Suprapubic skin (tissue), 4 donors: ENCODE measurements around the gene SCFD2. TPM values are rescaled to one million over a fixed set of nuclear protein-coding genes. Genes with fewer than 3 reads are reported as not detected.

Source experiments
- DNase-seq, 2 donors: peaks; one replicate each; pipeline ENCODE4 v3.0.0-alpha.2; 2019; ENCODE audit warnings: low spot score in 2 of 2
- H3K27ac ChIP-seq: fragments of 200-600 bp; sonication (generic); one replicate; pipeline ENCODE4 v1.5.1; 2019
- H3K27me3 ChIP-seq: fragments of 200-600 bp; sonication (generic); one replicate; pipeline ENCODE4 v1.5.1; 2019
- H3K36me3 ChIP-seq: fragments of 200-600 bp; sonication (generic); one replicate; pipeline ENCODE4 v1.5.1; 2019
- H3K4me1 ChIP-seq: fragments of 200-600 bp; sonication (generic); one replicate; pipeline ENCODE4 v1.5.1; 2019
- H3K4me3 ChIP-seq: fragments of 200-600 bp; sonication (generic); one replicate; pipeline ENCODE4 v1.5.1; 2019; ENCODE audit warnings: mild to moderate bottlenecking
- H3K9me3 ChIP-seq: fragments of 200-600 bp; sonication (generic); one replicate; pipeline ENCODE4 v1.5.1; 2019
- EP300 ChIP-seq: sonication (generic); formaldehyde crosslinking; IDR thresholded peaks from one replicate; pipeline ENCODE4 v1.6.1; 2017; ENCODE audit warnings: antibody characterized with exemption
- POLR2A ChIP-seq, 2 donors: fragments of 450-650 bp; IDR thresholded peaks; one replicate each; pipeline ENCODE4 v1.6.1; 2017; ENCODE audit warnings: antibody characterized with exemption in 2 of 2, mild to moderate bottlenecking in 2 of 2, moderate library complexity in 2 of 2
- POLR2AphosphoS5 ChIP-seq, 3 donors: sonication (generic); formaldehyde crosslinking; IDR thresholded peaks; one replicate each; pipeline ENCODE4 v1.6.1; 2017; ENCODE audit warnings: antibody characterized with exemption in 3 of 3
- WGBS: methylation state at CpG from one replicate; pipeline ENCODE4 v1.1.5; 2018; 5-methylcytosine and 5-hydroxymethylcytosine counted together
- total RNA-seq, 4 donors: library from RNA; depleted of rRNA; stranded (reverse); fragments of >200 nt; gene quantifications; one replicate each; pipeline ENCODE4 v1.1.0, GENCODE V29; 2016
- TF ChIP-seq, protein P1 (sequence below), 2 donors: fragments of 200-600 bp in 1 of 2; fragments of 450-650 bp in 1 of 2; sonication (generic) in 1 of 2; IDR thresholded peaks; one replicate each; pipeline ENCODE4 v1.5.1; 2016 to 2019; ENCODE audit warnings: antibody characterized with exemption in 2 of 2, mild to moderate bottlenecking in 1 of 2, moderate library complexity in 1 of 2

Gene SCFD2
- total RNA-seq, 4 donors from 2014 or later = 25.5 to 39.5 (median 31.9) TPM

DNA sequence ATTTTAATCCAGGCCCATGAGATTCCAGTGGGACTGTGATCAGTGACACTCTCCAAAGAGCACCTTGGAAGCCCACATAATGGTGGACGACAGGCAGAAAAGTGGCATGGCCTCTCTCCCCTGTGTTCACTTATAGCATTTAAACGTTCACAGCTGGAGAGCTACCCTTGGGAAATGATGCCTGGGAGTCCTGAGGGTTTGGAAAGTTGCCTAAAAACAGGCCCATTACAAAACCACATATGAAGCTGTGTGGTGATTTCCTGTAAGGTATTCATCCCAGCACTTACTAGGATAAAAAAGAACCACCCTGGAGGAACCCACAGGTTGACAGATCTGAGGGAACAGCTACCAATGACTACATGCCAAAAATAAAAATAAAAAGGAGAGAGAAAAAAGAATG lies 310.6 kb downstream of the SCFD2 start:
- Histone ChIP-seq H3K9me3 (no peaks in the 10 kb centered on the region), H3K4me1 (no peaks in the 10 kb centered on the region), H3K27ac (no peak overlapping the region), H3K36me3 (no peaks in the 10 kb centered on the region), H3K27me3 (no peaks in the 10 kb centered on the region), H3K4me3 (no peak overlapping the region)
- TF ChIP-seq, protein P1, sequence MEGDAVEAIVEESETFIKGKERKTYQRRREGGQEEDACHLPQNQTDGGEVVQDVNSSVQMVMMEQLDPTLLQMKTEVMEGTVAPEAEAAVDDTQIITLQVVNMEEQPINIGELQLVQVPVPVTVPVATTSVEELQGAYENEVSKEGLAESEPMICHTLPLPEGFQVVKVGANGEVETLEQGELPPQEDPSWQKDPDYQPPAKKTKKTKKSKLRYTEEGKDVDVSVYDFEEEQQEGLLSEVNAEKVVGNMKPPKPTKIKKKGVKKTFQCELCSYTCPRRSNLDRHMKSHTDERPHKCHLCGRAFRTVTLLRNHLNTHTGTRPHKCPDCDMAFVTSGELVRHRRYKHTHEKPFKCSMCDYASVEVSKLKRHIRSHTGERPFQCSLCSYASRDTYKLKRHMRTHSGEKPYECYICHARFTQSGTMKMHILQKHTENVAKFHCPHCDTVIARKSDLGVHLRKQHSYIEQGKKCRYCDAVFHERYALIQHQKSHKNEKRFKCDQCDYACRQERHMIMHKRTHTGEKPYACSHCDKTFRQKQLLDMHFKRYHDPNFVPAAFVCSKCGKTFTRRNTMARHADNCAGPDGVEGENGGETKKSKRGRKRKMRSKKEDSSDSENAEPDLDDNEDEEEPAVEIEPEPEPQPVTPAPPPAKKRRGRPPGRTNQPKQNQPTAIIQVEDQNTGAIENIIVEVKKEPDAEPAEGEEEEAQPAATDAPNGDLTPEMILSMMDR (IDR thresholded peaks at IDR 0.05) = no peak
- TF ChIP-seq POLR2AphosphoS5 (IDR thresholded peaks at IDR 0.05) = no peak
- no peak for TF ChIP-seq POLR2A (IDR thresholded peaks at IDR 0.05)
- no peak for TF ChIP-seq EP300
- 57% methylated on average over 2 of the region's 2 CpGs for WGBS
- DNase-seq = no peak

DNA sequence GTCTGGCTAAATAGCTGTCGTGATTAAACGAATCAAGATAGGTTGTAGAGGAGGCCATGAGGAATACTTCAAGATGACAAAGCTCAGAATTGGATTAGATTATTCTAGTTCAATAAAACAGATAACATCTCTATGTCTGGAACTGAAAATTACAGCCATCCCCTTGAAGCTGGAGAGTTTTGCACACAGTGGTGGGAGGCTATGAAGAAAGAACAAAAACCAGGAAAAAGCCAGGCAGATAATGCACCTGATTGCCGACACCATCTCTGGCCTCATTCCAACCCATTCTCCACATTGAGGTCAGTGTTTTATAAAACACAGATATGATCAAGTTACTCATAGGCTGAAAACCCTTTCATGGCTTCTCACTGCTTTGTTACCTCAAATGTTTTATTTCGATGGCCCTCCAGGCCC lies 315.5 kb downstream of the SCFD2 start:
- no peak for TF ChIP-seq EP300
- no peak for TF ChIP-seq POLR2AphosphoS5 (IDR thresholded peaks at IDR 0.05)
- no peak for TF ChIP-seq POLR2A (IDR thresholded peaks at IDR 0.05)
- TF ChIP-seq, protein P1 (IDR thresholded peaks at IDR 0.05) = no peak
- no peak overlapping the region for H3K27ac ChIP-seq
- H3K4me1 ChIP-seq = no peaks in the 10 kb centered on the region
- H3K9me3 ChIP-seq = no peaks in the 10 kb centered on the region
- 79% methylated on average over 4 of the region's 4 CpGs for WGBS
- no peak for DNase-seq
- no peaks in the 10 kb centered on the region for H3K27me3 ChIP-seq
- no peaks in the 10 kb centered on the region for H3K36me3 ChIP-seq
- no peak overlapping the region for H3K4me3 ChIP-seq

DNA sequence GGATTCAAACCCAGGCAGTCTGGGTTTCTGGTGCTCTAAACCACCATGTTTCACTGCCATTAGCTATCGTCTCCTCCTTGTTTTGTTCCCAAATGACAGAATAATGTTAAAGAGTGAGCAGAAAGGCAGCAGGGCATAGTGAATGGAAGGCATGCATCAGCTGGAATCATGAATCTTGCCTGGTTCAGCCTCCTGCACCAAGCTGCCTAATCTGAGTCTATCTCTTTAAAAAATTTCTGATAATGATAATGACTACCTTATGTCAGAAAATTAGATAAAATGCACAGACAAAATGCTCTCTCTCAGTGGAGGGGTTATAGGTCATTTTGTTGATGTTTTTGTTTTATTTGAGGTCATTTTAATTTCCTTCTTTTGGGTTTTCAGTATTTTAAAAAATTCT lies 316.3 kb downstream of the SCFD2 start:
- no peaks in the 10 kb centered on the region for H3K9me3 ChIP-seq
- H3K4me3 ChIP-seq = no peak overlapping the region
- H3K27me3 ChIP-seq = no peaks in the 10 kb centered on the region
- DNase-seq = no peak
- TF ChIP-seq POLR2A (IDR thresholded peaks at IDR 0.05) = no peak
- TF ChIP-seq EP300 = no peak
- TF ChIP-seq POLR2AphosphoS5 (IDR thresholded peaks at IDR 0.05) = no peak
- TF ChIP-seq, protein P1 (IDR thresholded peaks at IDR 0.05) = no peak
- H3K27ac ChIP-seq = no peak overlapping the region
- WGBS = 100% methylated on average over 1 of the region's 1 CpG
- no peaks in the 10 kb centered on the region for H3K4me1 ChIP-seq
- no peaks in the 10 kb centered on the region for H3K36me3 ChIP-seq

DNA sequence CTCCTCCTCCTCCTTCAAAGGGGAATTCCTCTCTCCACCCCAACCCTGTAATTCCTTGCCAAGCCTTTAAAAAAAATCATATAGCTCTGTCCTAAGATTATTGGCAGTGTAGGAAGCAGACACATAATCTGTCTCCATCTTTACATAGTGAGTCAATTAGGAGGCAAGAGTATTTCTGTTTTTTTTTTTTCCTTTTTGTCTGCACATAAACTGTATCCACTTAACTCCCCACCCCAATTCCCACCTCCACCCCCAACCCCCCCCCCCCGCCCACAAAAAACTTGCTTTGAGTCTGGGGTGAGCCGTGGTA lies 321.3 kb downstream of the SCFD2 start:
- no peaks in the 10 kb centered on the region for H3K27me3 ChIP-seq
- DNase-seq = no peak
- H3K4me1 ChIP-seq = no peaks in the 10 kb centered on the region
- TF ChIP-seq POLR2AphosphoS5 (IDR thresholded peaks at IDR 0.05) = no peak
- no peak for TF ChIP-seq POLR2A (IDR thresholded peaks at IDR 0.05)
- TF ChIP-seq, protein P1 (IDR thresholded peaks at IDR 0.05) = no peak
- TF ChIP-seq EP300 = no peak
- WGBS = 84% methylated on average over 2 of the region's 2 CpGs
- no peaks in the 10 kb centered on the region for H3K9me3 ChIP-seq
- H3K27ac ChIP-seq = no peak overlapping the region
- no peak overlapping the region for H3K4me3 ChIP-seq
- no peaks in the 10 kb centered on the region for H3K36me3 ChIP-seq

DNA sequence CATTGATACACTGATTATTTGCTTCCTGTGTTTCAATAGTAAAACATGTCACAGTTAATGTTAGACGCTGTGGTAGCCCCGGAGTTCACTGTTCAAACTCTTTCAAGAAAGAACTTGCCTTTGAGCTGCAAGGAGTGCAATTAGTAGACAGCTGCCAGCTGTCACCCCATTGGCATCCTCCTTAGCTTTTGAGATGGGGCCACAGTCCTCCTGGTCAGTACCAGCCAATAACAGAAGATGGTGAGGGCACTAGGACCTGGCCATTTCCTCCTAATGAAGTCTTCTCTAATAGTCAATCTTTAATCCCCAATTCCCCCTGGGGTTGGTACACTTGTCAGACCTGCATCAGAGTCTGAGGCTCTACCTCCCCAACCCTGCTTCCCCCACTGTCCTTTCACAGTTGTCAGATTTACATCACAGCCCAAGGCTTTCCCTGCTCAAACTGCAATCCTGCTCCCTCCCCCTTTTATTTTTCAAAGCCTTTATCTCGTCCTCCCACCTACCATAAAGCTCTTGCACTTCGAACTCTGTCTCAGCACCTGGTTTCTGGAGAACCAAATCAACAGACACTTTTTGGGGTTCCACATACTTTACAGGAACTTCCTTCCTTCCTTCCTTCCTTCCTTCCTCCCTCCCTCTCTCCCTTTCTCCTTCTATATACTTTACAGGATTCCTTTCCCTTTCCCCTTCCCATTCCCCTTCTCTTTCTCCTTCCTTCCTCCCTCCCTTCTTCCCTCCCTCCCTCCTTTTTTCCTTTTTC lies 321.8 kb downstream of the SCFD2 start:
- Histone ChIP-seq H3K27ac (no peak overlapping the region), H3K4me1 (no peaks in the 10 kb centered on the region), H3K36me3 (no peaks in the 10 kb centered on the region), H3K4me3 (no peak overlapping the region), H3K27me3 (no peaks in the 10 kb centered on the region), H3K9me3 (no peaks in the 10 kb centered on the region)
- 52% methylated on average over 4 of the region's 4 CpGs for WGBS
- no peak for DNase-seq
- TF ChIP-seq, protein P1 (IDR thresholded peaks at IDR 0.05) = no peak
- TF ChIP-seq POLR2AphosphoS5 (IDR thresholded peaks at IDR 0.05) = no peak
- no peak for TF ChIP-seq EP300
- no peak for TF ChIP-seq POLR2A (IDR thresholded peaks at IDR 0.05)
